Kidney (tissue), 14 donors: ENCODE results near the gene NSRP1. TPM values are rescaled to one million over a fixed set of nuclear protein-coding genes. Genes with fewer than 3 reads are reported as not detected.

ENCODE experiments used
- DNase-seq, 5 donors: peaks; one replicate each; pipeline ENCODE4 v3.0.0-alpha.2; 2013 to 2020
- FAIRE-seq: peaks from 2 replicates; lab custom pipeline; 2012; peaks lifted over from hg19 to GRCh38; lab: Jason Lieb, UNC
- H3K27ac ChIP-seq, 2 donors: one replicate each; pipeline ENCODE4 v1.7.0; 2013; ENCODE audit warnings: low read depth in 2 of 2, low read length in 2 of 2, inconsistent platforms in 1 of 2
- H3K27me3 ChIP-seq: one replicate; pipeline ENCODE4 v1.7.1; 2013; ENCODE audit warnings: low read length, inconsistent platforms; ENCODE audit not compliant: control insufficient read depth, insufficient read depth
- H3K36me3 ChIP-seq, 3 donors: one replicate each; pipeline versions ENCODE4 v1.7.0 to v1.7.1; 2013; ENCODE audit warnings: low read length in 3 of 3, control low read depth in 1 of 3, inconsistent platforms in 1 of 3; ENCODE audit not compliant: insufficient read depth in 3 of 3, control insufficient read depth in 2 of 3
- H3K4me1 ChIP-seq, 3 donors: one replicate each; pipeline versions ENCODE4 v1.7.0 to v1.7.1; 2013; ENCODE audit warnings: low read length in 3 of 3, inconsistent platforms in 1 of 3, low read depth in 1 of 3; ENCODE audit not compliant: control insufficient read depth in 2 of 3, insufficient read depth in 2 of 3
- H3K4me3 ChIP-seq, 3 donors: one replicate each; pipeline versions ENCODE4 v1.7.0 to v1.8.1; 2013; ENCODE audit warnings: low read length in 3 of 3, control low read depth in 1 of 3, inconsistent platforms in 1 of 3
- H3K9ac ChIP-seq, 3 donors: one replicate each; pipeline versions ENCODE4 v1.7.0 to v1.7.1; 2013; ENCODE audit warnings: low read length in 3 of 3, control low read depth in 1 of 3, inconsistent platforms in 1 of 3
- H3K9me3 ChIP-seq, 3 donors: one replicate each; pipeline versions ENCODE4 v1.7.0 to v1.7.1; 2013; ENCODE audit warnings: low read length in 3 of 3, control low read depth in 1 of 3, inconsistent platforms in 1 of 3; ENCODE audit not compliant: control insufficient read depth in 2 of 3, insufficient read depth in 1 of 3
- intact Hi-C: fragments of 100-400 bp; cut with DNase I; formaldehyde crosslinking; loops from one replicate; pipeline ENCODE4 v1.11.1; 2022
- polyA plus RNA-seq: library from polyadenylated mRNA; stranded (reverse); fragments of 350-450 nt; fragmentation: Illumina TruSeq; extraction: RNeasy Lipid Tissue Mini Kit (QIAGEN cat#74804); gene quantifications from one replicate; pipeline ENCODE4 v1.2.3, GENCODE V29; 2014; ENCODE audit warnings: low read depth, low replicate concordance; ENCODE audit not compliant: insufficient read depth
- total RNA-seq: library from RNA; stranded (reverse); fragmentation: NEBNext Ultra II Directional; extraction: Animal tissue kit (Norgen Biotek cat#: 25700); gene quantifications from one replicate; pipeline ENCODE4 v1.2.1, GENCODE V29; 2021
- TF ChIP-seq, protein P1 (sequence below): IDR thresholded peaks from 3 replicates; pipeline ENCODE4 v1.5.1; 2012; ENCODE audit warnings: mild to moderate bottlenecking, moderate library complexity, borderline replicate concordance; ENCODE audit not compliant: insufficient read depth; ENCODE audit errors: extremely low read depth
- donor health status: control.
- donor health status: control.
- donor health status: control.
- donor health status: control.
- donor health status: control.
- donor health status: DM: yes; HTN: yes; CAD: no.
- donor health status: Normal renal cell carcinoma (clear cell type).

NSRP1 gene
- total and polyA plus RNA-seq, 2 donors from 2014 or later, result 17.2 to 40.2 TPM

DNA sequence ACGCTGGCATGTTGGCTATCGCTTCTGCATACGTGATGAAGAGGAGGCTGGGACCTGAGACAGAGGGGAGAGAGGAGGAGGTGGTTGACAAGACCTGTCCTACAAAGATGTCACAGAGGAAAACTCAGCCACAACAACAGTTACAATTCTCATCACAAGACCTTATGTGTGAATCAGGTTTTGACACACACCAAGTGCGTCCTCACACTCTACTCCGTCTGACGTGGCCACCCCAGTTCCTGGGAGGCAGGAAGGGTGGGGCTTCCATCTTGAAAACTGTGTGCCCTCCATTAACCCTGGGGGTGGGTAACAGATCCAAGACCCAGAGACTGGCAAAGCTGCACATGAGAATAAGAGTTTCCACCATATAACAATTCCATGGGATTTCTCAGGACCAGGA, 94.8 kb downstream of the NSRP1 start:
- Histone ChIP-seq H3K4me1 (no peaks in the 10 kb centered on the region), H3K27me3 (no peaks in the 10 kb centered on the region), H3K9me3 (no peaks in the 10 kb centered on the region), H3K4me3 (no peak overlapping the region), H3K9ac (no peak overlapping the region), H3K27ac (no peak overlapping the region), H3K36me3 (no peaks in the 10 kb centered on the region)
- FAIRE-seq, result no peak
- TF ChIP-seq, protein P1, sequence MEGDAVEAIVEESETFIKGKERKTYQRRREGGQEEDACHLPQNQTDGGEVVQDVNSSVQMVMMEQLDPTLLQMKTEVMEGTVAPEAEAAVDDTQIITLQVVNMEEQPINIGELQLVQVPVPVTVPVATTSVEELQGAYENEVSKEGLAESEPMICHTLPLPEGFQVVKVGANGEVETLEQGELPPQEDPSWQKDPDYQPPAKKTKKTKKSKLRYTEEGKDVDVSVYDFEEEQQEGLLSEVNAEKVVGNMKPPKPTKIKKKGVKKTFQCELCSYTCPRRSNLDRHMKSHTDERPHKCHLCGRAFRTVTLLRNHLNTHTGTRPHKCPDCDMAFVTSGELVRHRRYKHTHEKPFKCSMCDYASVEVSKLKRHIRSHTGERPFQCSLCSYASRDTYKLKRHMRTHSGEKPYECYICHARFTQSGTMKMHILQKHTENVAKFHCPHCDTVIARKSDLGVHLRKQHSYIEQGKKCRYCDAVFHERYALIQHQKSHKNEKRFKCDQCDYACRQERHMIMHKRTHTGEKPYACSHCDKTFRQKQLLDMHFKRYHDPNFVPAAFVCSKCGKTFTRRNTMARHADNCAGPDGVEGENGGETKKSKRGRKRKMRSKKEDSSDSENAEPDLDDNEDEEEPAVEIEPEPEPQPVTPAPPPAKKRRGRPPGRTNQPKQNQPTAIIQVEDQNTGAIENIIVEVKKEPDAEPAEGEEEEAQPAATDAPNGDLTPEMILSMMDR, result no peak
- DNase-seq, result no peak
- intact Hi-C loops, result no loop called here

DNA sequence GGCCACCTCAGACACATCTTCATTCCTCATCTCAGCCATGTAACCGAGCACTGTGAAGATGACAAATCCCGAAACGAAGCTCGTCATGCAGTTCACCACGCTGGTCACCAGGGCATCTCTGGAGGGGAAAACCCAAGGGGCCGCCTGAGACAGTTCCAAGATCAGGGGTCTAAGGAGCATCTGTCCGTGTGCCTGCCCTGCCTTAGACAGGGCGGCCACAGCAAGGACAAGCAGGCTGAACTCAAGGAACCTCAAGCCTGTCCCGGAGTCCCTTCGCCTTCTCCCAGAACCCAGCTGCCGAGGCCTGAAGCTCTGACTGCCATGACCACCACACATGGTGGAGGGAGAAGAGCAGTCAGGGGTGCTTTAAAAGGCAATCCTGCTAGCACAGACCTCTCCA, 96.1 kb downstream of the NSRP1 start:
- DNase-seq (no peak), FAIRE-seq (no peak)
- Histone ChIP-seq H3K27me3 (no peaks in the 10 kb centered on the region), H3K4me3 (no peak overlapping the region), H3K9ac (no peak overlapping the region), H3K9me3 (no peaks in the 10 kb centered on the region), H3K36me3 (no peaks in the 10 kb centered on the region), H3K4me1 (no peaks in the 10 kb centered on the region), H3K27ac (no peak overlapping the region)
- intact Hi-C loops, result no loop called here
- TF ChIP-seq, protein P1, result no peak

DNA sequence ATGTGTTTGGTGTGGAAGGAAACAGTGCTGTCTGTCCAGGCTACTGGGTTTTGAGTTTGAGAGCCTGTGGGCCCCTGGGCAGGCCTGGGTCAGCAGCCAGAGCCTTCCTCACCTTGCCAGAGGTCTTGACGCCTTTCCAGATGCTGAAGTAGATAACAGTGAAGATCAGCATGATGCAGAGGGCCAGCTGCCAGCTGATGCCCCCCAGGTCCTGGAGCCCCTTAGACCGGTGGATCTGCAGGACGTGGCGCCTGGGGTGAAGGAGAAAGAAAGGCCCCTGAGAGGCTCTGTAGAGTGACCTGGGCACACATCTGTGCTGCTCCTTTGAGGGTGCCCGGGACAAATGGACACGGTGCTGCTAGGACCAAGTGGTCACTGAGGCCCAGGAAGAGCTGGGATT, 100.4 kb downstream of the NSRP1 start:
- no peaks in the 10 kb centered on the region for H3K36me3 ChIP-seq
- intact Hi-C loops, result no loop called here
- no peaks in the 10 kb centered on the region for H3K27me3 ChIP-seq
- TF ChIP-seq, protein P1, result no peak
- FAIRE-seq (no peak), DNase-seq (no peak)
- no peak overlapping the region for H3K9ac ChIP-seq
- no peaks in the 10 kb centered on the region for H3K9me3 ChIP-seq
- H3K4me3 ChIP-seq, result no peak overlapping the region
- H3K27ac ChIP-seq, result no peak overlapping the region
- no peaks in the 10 kb centered on the region for H3K4me1 ChIP-seq

DNA sequence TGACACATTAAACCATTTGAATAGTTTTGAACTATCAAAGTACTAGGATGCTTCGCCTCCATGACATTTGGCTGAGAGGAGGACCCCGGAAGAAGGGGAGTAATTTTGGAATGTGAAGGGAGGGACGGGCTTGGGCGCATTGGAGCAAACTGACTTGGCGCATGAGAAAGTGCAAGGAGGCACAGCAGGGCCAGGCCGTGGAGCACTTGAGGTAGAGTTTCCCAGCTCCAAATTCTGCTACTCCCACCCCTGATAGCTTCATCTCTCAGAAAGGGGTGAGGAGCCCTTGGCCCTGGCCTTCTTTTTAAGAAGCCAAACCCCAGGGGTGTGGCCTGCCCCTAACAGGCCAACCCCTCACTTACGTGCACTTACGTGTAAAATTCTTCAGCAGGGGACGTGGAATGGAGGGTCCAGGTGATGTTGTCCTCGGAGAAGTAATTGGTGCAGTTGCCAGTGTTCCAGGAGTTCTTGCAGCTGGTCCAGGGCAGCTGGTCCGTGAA, 101.2 kb downstream of the NSRP1 start:
- intact Hi-C loops, result no loop called here
- FAIRE-seq (no peak), DNase-seq (no peak)
- no peaks in the 10 kb centered on the region for H3K27me3 ChIP-seq
- H3K4me1 ChIP-seq, result no peaks in the 10 kb centered on the region
- TF ChIP-seq, protein P1, result no peak
- H3K9ac ChIP-seq, result no peak overlapping the region
- H3K4me3 ChIP-seq, result no peak overlapping the region
- no peaks in the 10 kb centered on the region for H3K9me3 ChIP-seq
- no peaks in the 10 kb centered on the region for H3K36me3 ChIP-seq
- no peak overlapping the region for H3K27ac ChIP-seq
